Spleen (tissue), 7 donors: Measurements from ENCODE around the gene MED12L.
"Not testable (repeated sequence)": the region's sequence is repeated elsewhere in the genome, so short reads cannot be mapped to it uniquely, and the experiment has no call there.

Experiments used
- CTCF ChIP-seq, 11 experiments: fragments of 200-600 bp in 7 of 11; fragments of 450-650 bp in 4 of 11; sonication (generic) in 4 of 11; IDR thresholded peaks in 8 of 11; conservative IDR thresholded peaks in 3 of 11; 1 replicate in 7 of 11; 2 replicates in 4 of 11; pipeline versions ENCODE4 v1.4.0 to v1.8.0; 2016 to 2021; ENCODE audit warnings: antibody characterized with exemption in 11 of 11, inconsistent platforms in 4 of 11, mild to moderate bottlenecking in 1 of 11
- POLR2A ChIP-seq, 3 donors: fragments of 450-650 bp; IDR thresholded peaks; one replicate each; pipeline ENCODE4 v1.5.1; 2017; ENCODE audit warnings: antibody characterized with exemption in 3 of 3, mild to moderate bottlenecking in 1 of 3
- POLR2AphosphoS5 ChIP-seq, 3 donors: sonication (generic); formaldehyde crosslinking; IDR thresholded peaks; one replicate each; pipeline ENCODE4 v1.5.1; 2017; ENCODE audit warnings: antibody characterized with exemption in 3 of 3
- donor health status: DM: no; HTN: no; CAD: no; lungs with moderate emphysema.
- donor health status: DM: no; HTN: no; CAD: no.
- donor health status: DM: no; HTN: no; CAD: no.

- TF ChIP-seq POLR2AphosphoS5 (IDR thresholded peaks at IDR 0.05); CTCF (IDR thresholded peaks at IDR 0.05 in 8 of 11, conservative IDR thresholded peaks at IDR 0.05 in 3 of 11); POLR2A (IDR thresholded peaks at IDR 0.05): not testable (repeated sequence)
Observed at GRCh38 chr3:151392191-151392590, 306.7 kb downstream of the MED12L start.
